HCT116 (cell line): Measurements from ENCODE around the gene VAV2. TPM values are rescaled to one million over a fixed set of nuclear protein-coding genes. Genes with fewer than 3 reads are reported as not detected.

Experiments used
- ATAC-seq: fragments of 200-7000 bp; cut with Tn5 transposase; 2 replicates; pipeline ENCODE4 v1.9.1; 2020; ENCODE audit warnings: mild to moderate bottlenecking, moderate library complexity
- BruUV-seq: library from RNA; stranded (reverse); fragments of 400-500 nt; replicated peaks from 2 replicates; lab custom pipeline; 2021; lab: Mats Ljungman, UMichigan
- CTCF ChIA-PET: fragments of 300-600 bp; sonication (Branson Sonifier 250); formaldehyde crosslinking; loops from one replicate; lab custom pipeline; 2021; ENCODE audit warnings: antibody characterized with exemption; lab: Charles Lee
- POLR2A ChIA-PET: fragments of 300-600, 350-600 bp; sonication (Branson Sonifier 250); formaldehyde crosslinking; loops from one replicate; lab custom pipeline; 2021; ENCODE audit warnings: antibody characterized with exemption; lab: Charles Lee
- RAD21 ChIA-PET, 2 experiments: fragments of 300-600 bp; sonication (Branson Sonifier 250); formaldehyde crosslinking; loops; one replicate each; lab custom pipeline; 2023; ENCODE audit warnings: low total read pairs in 2 of 2; ENCODE audit not compliant: uncharacterized antibody in 2 of 2, unreplicated experiment in 2 of 2, low non-redundant PET in 1 of 2; lab: Charles Lee
- DNase-seq: peaks from one replicate; pipeline ENCODE4 v3.0.0-alpha.2; 2010; ENCODE audit warnings: low read depth, low spot score
- H2AFZ ChIP-seq: fragments of 200-600 bp; shearing (Covaris generic), sonication (generic); 2 replicates; pipeline ENCODE4 v1.6.1; 2017; ENCODE audit warnings: low read depth, mixed run types, mixed read lengths, antibody characterized with exemption, low read length; ENCODE audit not compliant: poor library complexity, severe bottlenecking
- H3K27ac ChIP-seq: 2 replicates; pipeline ENCODE4 v1.5.1; 2012; ENCODE audit warnings: low read depth, low read length
- H3K27me3 ChIP-seq: fragments of 200-600 bp; sonication (generic); 2 replicates; pipeline ENCODE4 v1.6.1; 2016; ENCODE audit warnings: mixed run types, low read length, mixed read lengths; ENCODE audit not compliant: insufficient read depth
- H3K36me3 ChIP-seq, 2 experiments: fragments of 200-500 bp in 1 of 2; fragments of 200-600 bp in 1 of 2; sonication (Bioruptor generic) in 1 of 2; sonication (generic) in 1 of 2; 2 replicates each; pipeline versions ENCODE4 v1.5.1 to v1.6.1; 2014 to 2016; ENCODE audit warnings: low read length in 2 of 2, inconsistent platforms in 1 of 2, mixed read lengths in 1 of 2, mixed run types in 1 of 2; ENCODE audit not compliant: insufficient read depth in 2 of 2, control insufficient read depth in 1 of 2
- H3K4me1 ChIP-seq, 2 experiments: fragments of 200-600 bp in 1 of 2; sonication (generic) in 1 of 2; 2 replicates each; pipeline versions ENCODE4 v1.5.1 to v1.6.1; 2012 to 2017; ENCODE audit warnings: low read length in 2 of 2, inconsistent platforms in 1 of 2, mild to moderate bottlenecking in 1 of 2, mixed read lengths in 1 of 2, mixed run types in 1 of 2, moderate library complexity in 1 of 2; ENCODE audit not compliant: insufficient read depth in 2 of 2, control insufficient read depth in 1 of 2
- H3K4me2 ChIP-seq: fragments of 200-600 bp; sonication (generic); 2 replicates; pipeline ENCODE4 v1.6.1; 2017; ENCODE audit warnings: mixed run types, low read length, mixed read lengths
- H3K4me3 ChIP-seq, 2 experiments: fragments of 200-600 bp in 1 of 2; sonication (generic) in 1 of 2; replicated peaks in 1 of 2; 2 replicates each; pipeline ENCODE4 v1.5.1; 2011 to 2016; ENCODE audit warnings: low read length in 2 of 2, control low read depth in 1 of 2, low read depth in 1 of 2, mild to moderate bottlenecking in 1 of 2, mixed read lengths in 1 of 2, mixed run types in 1 of 2
- H3K79me2 ChIP-seq: fragments of 200-600 bp; sonication (generic); 2 replicates; pipeline ENCODE4 v1.6.1; 2017; ENCODE audit warnings: mild to moderate bottlenecking, mixed run types, low read length, moderate library complexity, mixed read lengths; ENCODE audit not compliant: insufficient read depth
- H3K9ac ChIP-seq: fragments of 200-600 bp; sonication (generic); 2 replicates; pipeline ENCODE4 v1.6.1; 2016; ENCODE audit warnings: low read length, mixed read lengths
- H3K9me2 ChIP-seq: fragments of 200-600 bp; sonication (generic), shearing (Covaris generic); 2 replicates; pipeline ENCODE4 v1.6.1; 2017; ENCODE audit warnings: mixed run types, mild to moderate bottlenecking, moderate library complexity; ENCODE audit not compliant: insufficient read depth
- H3K9me3 ChIP-seq, 2 experiments: fragments of 200-500 bp in 1 of 2; fragments of 200-600 bp in 1 of 2; sonication (Bioruptor generic) in 1 of 2; sonication (generic) in 1 of 2; 2 replicates each; pipeline ENCODE4 v1.6.1; 2014 to 2017; ENCODE audit warnings: low read length in 2 of 2, mixed read lengths in 2 of 2, inconsistent platforms in 1 of 2, low read depth in 1 of 2, mild to moderate bottlenecking in 1 of 2, mixed run types in 1 of 2, moderate library complexity in 1 of 2; ENCODE audit not compliant: control insufficient read depth in 1 of 2, insufficient read depth in 1 of 2
- H4K20me1 ChIP-seq: fragments of 200-600 bp; sonication (generic), shearing (Covaris generic); 2 replicates; pipeline ENCODE4 v1.6.1; 2017; ENCODE audit warnings: mixed run types, mild to moderate bottlenecking, moderate library complexity; ENCODE audit not compliant: insufficient read depth
- ATF3 ChIP-seq: IDR thresholded peaks from 2 replicates; pipeline ENCODE4 v1.6.1; 2012
- CBX3 ChIP-seq: IDR thresholded peaks from 2 replicates; pipeline ENCODE4 v1.6.1; 2012; ENCODE audit warnings: low read depth
- CEBPB ChIP-seq: IDR thresholded peaks from 2 replicates; pipeline ENCODE4 v1.6.1; 2012; ENCODE audit warnings: low read depth
- CTCF ChIP-seq, 3 experiments: fragments of 200-600 bp in 1 of 3; sonication (generic) in 1 of 3; IDR thresholded peaks in 2 of 3; conservative IDR thresholded peaks in 1 of 3; 2 replicates each; pipeline ENCODE4 v1.5.1; 2012 to 2017; ENCODE audit warnings: low read depth in 2 of 3, low read length in 2 of 3, antibody characterized with exemption in 1 of 3, borderline replicate concordance in 1 of 3, control low read depth in 1 of 3, mild to moderate bottlenecking in 1 of 3, mixed read lengths in 1 of 3, mixed run types in 1 of 3, moderate library complexity in 1 of 3; ENCODE audit not compliant: insufficient read depth in 1 of 3
- EGR1 ChIP-seq: IDR thresholded peaks from 2 replicates; pipeline ENCODE4 v1.6.1; 2012; ENCODE audit warnings: low read depth
- ELF1 ChIP-seq: IDR thresholded peaks from 2 replicates; pipeline ENCODE4 v1.6.1; 2012; ENCODE audit warnings: low read depth, borderline replicate concordance
- EZH2 ChIP-seq: fragments of 200-600 bp; sonication (generic); IDR thresholded peaks from 2 replicates; pipeline ENCODE4 v1.6.1; 2017; ENCODE audit warnings: antibody characterized with exemption, mixed run types
- EZH2phosphoT487 ChIP-seq: fragments of 200-600 bp; IDR thresholded peaks from 2 replicates; pipeline ENCODE4 v1.6.1; 2018; ENCODE audit warnings: antibody characterized with exemption, borderline replicate concordance
- FOSL1 ChIP-seq: IDR thresholded peaks from 2 replicates; pipeline ENCODE4 v1.6.1; 2012; ENCODE audit warnings: low read depth
- JUND ChIP-seq: IDR thresholded peaks from 2 replicates; pipeline ENCODE4 v1.6.1; 2012
- POLR2A ChIP-seq: IDR thresholded peaks from 2 replicates; pipeline ENCODE4 v1.7.0; 2011; ENCODE audit warnings: borderline replicate concordance; ENCODE audit not compliant: insufficient read depth, insufficient read length; ENCODE audit errors: extremely low read depth
- POLR2AphosphoS5 ChIP-seq: IDR thresholded peaks from 2 replicates; pipeline ENCODE4 v1.6.1; 2011; ENCODE audit warnings: mild to moderate bottlenecking, low read depth, low read length, moderate library complexity
- RAD21 ChIP-seq: IDR thresholded peaks from 2 replicates; pipeline ENCODE4 v1.6.1; 2012; ENCODE audit warnings: low read depth, mild to moderate bottlenecking
- SIN3A ChIP-seq: IDR thresholded peaks from 2 replicates; pipeline ENCODE4 v1.6.1; 2012; ENCODE audit warnings: low read depth
- SRF ChIP-seq: IDR thresholded peaks from 2 replicates; pipeline ENCODE4 v1.6.1; 2012; ENCODE audit warnings: low read depth
- ZBTB33 ChIP-seq: IDR thresholded peaks from 2 replicates; pipeline ENCODE4 v1.6.1; 2011; ENCODE audit warnings: mild to moderate bottlenecking, low read length, moderate library complexity; ENCODE audit not compliant: insufficient replicate concordance; ENCODE audit errors: extremely low read depth
- ZFX ChIP-seq: fragments of 450-650 bp; IDR thresholded peaks from 2 replicates; pipeline ENCODE4 v1.6.1; 2017
- ZNF274 ChIP-seq: fragments of 200-500 bp; sonication (Bioruptor generic); IDR thresholded peaks from 2 replicates; pipeline ENCODE4 v1.6.1; 2014; ENCODE audit warnings: mild to moderate bottlenecking, low read depth, low read length, inconsistent platforms
- intact Hi-C: fragments of 100-400 bp; cut with micrococcal nuclease; formaldehyde crosslinking; loops from 2 replicates; pipeline ENCODE4 v1.10.0; 2022
- total RNA-seq: library from RNA; stranded (reverse); gene quantifications from one replicate; pipeline ENCODE4 v1.2.1, GENCODE V29; 2021; ENCODE audit not compliant: unreplicated experiment
- TF ChIP-seq, protein P1 (sequence below): IDR thresholded peaks from 2 replicates; pipeline ENCODE4 v1.6.1; 2012

Gene VAV2
- total RNA-seq, 1 experiment from 2014 or later, result 33.2 TPM

- POLR2A ChIA-PET, result no interaction called here
- no peak for ATAC-seq
- H3K27me3 ChIP-seq, result 0 out of 2 replicates have a peak, but pooled peaks cover 12% of the 10 kb centered on the region
Observed at GRCh38 chr9:133727876-133728441, 264.2 kb downstream of the VAV2 start.

More at GRCh38 chr9:133727876-133728441, 264.2 kb downstream of the VAV2 start:
- H3K9me3 ChIP-seq, result no peaks in the 10 kb centered on the region
- H3K4me2 ChIP-seq, result no peak overlapping the region
- no peaks in the 10 kb centered on the region for H3K79me2 ChIP-seq
- H3K36me3 ChIP-seq, result no peaks in the 10 kb centered on the region
- DNase-seq, result no peak
- intact Hi-C loops, result loop anchor here (2.0 to 5.0 kb wide), 2 partner anchors 264 to 321 kb away; partner anchors contain the start of gene VAV2
- no TSS peak for BruUV-seq
- H3K4me1 ChIP-seq, result peaks cover 0 to 5% of the 10 kb centered on the region in 2 experiments; a peak in 2 of 4 replicates
- CTCF ChIA-PET, result interaction anchor here (0.6 to 2.7 kb wide), 6 partner anchors 15 to 268 kb away, joined by 3 to 14 read pairs (median 8); partner anchors contain the start of gene ADAMTSL2
- RAD21 ChIA-PET, result interaction anchor here in 1 of 2 experiments (0.6 kb wide), 1 partner anchor 169 kb away, joined by 3 read pairs; no protein-coding TSS in a partner anchor
- no peak overlapping the region for H2AFZ ChIP-seq
- H3K4me3 ChIP-seq, result no peak overlapping the region
- H3K9me2 ChIP-seq, result no peaks in the 10 kb centered on the region
- H3K27ac ChIP-seq, result no peak overlapping the region
- no peaks in the 10 kb centered on the region for H4K20me1 ChIP-seq
- TF ChIP-seq CBX3 (no peak), EGR1 (no peak), ZFX (no peak), SIN3A (no peak), POLR2AphosphoS5 (no peak), EZH2 (no peak), RAD21 (no peak), FOSL1 (no peak), POLR2A (no peak), CEBPB (no peak), ATF3 (no peak), JUND (no peak), EZH2phosphoT487 (no peak), ZBTB33 (no peak), CTCF (IDR thresholded peaks at IDR 0.05 in 2 of 3, conservative IDR thresholded peaks at IDR 0.05 in 1 of 3; ENCODE audit: borderline replicate concordance in 1 of 3, insufficient read depth in 1 of 3, low read depth in 2 of 3, low read length in 2 of 3) (no peak), ELF1 (no peak), ZNF274 (no peak), SRF (no peak)
- TF ChIP-seq, protein P1, sequence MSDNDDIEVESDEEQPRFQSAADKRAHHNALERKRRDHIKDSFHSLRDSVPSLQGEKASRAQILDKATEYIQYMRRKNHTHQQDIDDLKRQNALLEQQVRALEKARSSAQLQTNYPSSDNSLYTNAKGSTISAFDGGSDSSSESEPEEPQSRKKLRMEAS, result no peak
- TF ChIP-seq, all 23 proteins: peak for 0
- no peak overlapping the region for H3K9ac ChIP-seq
